ENCODE results near the gene PNRC1.

PNRC1 gene

GRCh38 chr6:89048288-89048923 lies 32.1 kb upstream of the PNRC1 start:
- POLR2A ChIA-PET, result no interaction called here
- no peak for DNase-seq (ENCODE audit: extremely low spot score)
- CTCF ChIA-PET, result no interaction called here
- TF ChIP-seq, protein P1, sequence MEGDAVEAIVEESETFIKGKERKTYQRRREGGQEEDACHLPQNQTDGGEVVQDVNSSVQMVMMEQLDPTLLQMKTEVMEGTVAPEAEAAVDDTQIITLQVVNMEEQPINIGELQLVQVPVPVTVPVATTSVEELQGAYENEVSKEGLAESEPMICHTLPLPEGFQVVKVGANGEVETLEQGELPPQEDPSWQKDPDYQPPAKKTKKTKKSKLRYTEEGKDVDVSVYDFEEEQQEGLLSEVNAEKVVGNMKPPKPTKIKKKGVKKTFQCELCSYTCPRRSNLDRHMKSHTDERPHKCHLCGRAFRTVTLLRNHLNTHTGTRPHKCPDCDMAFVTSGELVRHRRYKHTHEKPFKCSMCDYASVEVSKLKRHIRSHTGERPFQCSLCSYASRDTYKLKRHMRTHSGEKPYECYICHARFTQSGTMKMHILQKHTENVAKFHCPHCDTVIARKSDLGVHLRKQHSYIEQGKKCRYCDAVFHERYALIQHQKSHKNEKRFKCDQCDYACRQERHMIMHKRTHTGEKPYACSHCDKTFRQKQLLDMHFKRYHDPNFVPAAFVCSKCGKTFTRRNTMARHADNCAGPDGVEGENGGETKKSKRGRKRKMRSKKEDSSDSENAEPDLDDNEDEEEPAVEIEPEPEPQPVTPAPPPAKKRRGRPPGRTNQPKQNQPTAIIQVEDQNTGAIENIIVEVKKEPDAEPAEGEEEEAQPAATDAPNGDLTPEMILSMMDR (IDR thresholded peaks at IDR 0.05; ENCODE audit: control extremely low read depth, extremely low read depth, low read depth, missing control alignments), result no peak

DNA sequence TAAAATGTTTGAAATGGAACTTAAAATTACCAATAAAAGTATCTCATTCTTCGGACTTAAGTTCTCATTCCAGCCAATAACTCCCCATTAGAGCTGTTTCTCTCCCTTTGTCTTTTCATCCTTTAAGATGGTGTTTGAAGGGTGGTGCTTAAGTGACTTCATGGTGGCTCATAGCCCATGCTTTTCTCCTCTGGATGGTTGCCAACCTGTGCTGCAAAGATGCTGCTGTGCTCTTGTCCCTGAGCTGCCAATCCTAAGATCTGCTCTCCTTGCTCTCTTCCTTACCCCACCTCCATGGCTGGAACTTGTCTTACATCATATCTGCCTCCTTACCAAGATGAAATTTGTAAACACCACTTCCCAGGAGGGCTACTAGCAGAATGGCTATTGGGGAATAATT lies 31.6 kb upstream of the PNRC1 start:
- CTCF ChIA-PET, result no interaction called here
- TF ChIP-seq, protein P1 (IDR thresholded peaks at IDR 0.05; ENCODE audit: control extremely low read depth, extremely low read depth, low read depth, missing control alignments), result no peak
- DNase-seq (ENCODE audit: extremely low spot score), result no peak
- POLR2A ChIA-PET, result no interaction called here

DNA sequence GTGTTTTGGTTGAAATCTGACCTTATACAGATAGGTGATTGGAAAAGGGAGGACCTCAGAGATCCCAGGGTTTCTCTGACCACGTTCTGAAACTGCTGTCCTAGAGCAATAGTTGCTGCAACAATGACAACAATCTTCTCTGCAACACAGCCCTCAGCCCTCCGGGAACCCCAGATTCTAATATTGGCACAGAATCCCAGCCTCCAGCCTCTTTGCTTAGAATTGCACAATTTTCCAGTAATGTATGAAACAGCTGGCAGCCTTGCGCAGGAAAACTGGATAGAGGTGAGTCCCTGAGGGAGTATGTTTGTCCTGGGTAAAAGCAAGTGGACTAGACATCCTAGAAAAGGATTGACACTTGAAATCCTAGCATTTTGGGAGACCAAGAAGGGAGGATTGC lies 30.4 kb upstream of the PNRC1 start:
- POLR2A ChIA-PET, result no interaction called here
- CTCF ChIA-PET, result interaction anchor here (1.2 to 1.5 kb wide), 3 partner anchors 18 to 24 kb away, joined by 3 to 4 read pairs (median 3); no protein-coding TSS in a partner anchor
- DNase-seq (ENCODE audit: extremely low spot score), result no peak
- TF ChIP-seq, protein P1 (IDR thresholded peaks at IDR 0.05; ENCODE audit: control extremely low read depth, extremely low read depth, low read depth, missing control alignments), result no peak

DNA sequence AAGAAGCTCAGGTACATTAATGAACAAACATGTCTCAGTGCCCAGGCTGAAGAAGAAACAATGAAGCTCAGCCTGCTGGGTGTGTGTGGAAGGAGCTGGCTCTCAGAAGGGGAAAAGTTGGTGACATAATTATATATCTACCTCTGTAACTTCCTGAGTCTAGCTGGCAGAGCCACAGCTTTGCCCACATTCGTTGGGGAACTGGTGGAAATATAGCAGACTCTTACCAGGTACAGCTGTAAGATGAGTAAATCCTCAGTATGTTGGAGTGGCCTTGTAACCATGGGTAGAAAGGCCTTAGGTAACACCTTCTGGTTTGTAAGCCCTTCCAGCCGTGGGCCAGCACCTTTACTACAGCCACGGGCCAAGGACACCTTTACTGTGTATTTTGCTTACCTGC lies 29.9 kb upstream of the PNRC1 start:
- no peak for DNase-seq (ENCODE audit: extremely low spot score)
- ChIA-PET CTCF (interaction anchor here (1.2 to 1.5 kb wide), 3 partner anchors 17 to 25 kb away, joined by 3 to 4 read pairs (median 3); no protein-coding TSS in a partner anchor), POLR2A (no interaction called here)
- TF ChIP-seq, protein P1 (IDR thresholded peaks at IDR 0.05; ENCODE audit: control extremely low read depth, extremely low read depth, low read depth, missing control alignments), result no peak

- TF ChIP-seq, protein P1 (IDR thresholded peaks at IDR 0.05; ENCODE audit: control extremely low read depth, extremely low read depth, low read depth, missing control alignments), result no peak
- no peak for DNase-seq (ENCODE audit: extremely low spot score)
- ChIA-PET POLR2A (no interaction called here), CTCF (interaction anchor here (1.5 kb wide), 1 partner anchor 21 kb away, joined by 3 read pairs; no protein-coding TSS in a partner anchor)
Measured at GRCh38 chr6:89051676-89052075, 28.9 kb upstream of the PNRC1 start.

DNA sequence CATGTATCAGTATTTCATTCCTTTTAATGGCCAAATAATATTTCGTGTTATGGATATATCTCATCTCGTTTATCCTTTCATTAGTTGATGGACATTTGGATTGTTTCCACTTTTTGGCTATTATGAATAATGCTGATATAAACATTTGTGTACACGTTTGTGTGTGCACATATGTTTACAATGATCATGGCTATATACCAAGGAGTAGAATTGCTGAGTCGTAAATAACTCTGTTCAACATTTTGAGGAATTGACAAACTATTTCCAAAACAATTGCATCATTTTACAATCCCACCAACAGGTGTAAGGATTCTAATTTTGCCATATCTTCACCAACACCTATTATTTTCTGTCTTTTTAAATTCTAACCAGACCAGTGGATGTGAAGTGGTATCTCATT lies 26.3 kb upstream of the PNRC1 start:
- POLR2A ChIA-PET, result no interaction called here
- TF ChIP-seq, protein P1 (IDR thresholded peaks at IDR 0.05; ENCODE audit: control extremely low read depth, extremely low read depth, low read depth, missing control alignments), result no peak
- CTCF ChIA-PET, result interaction anchor here (0.9 kb wide), 1 partner anchor 36 kb away, joined by 3 read pairs; no protein-coding TSS in a partner anchor
- DNase-seq (ENCODE audit: extremely low spot score), result no peak
